Tibial artery (tissue), 4 donors: ENCODE results near the gene ALOX15B.
"Not testable (repeated sequence)": the region's sequence is repeated elsewhere in the genome, so short reads cannot be mapped to it uniquely, and the experiment has no call there.

ENCODE experiments used
- DNase-seq, 2 donors: peaks; one replicate each; pipeline ENCODE4 v3.0.0-alpha.2; 2019
- H3K27ac ChIP-seq, 2 donors: fragments of 200-600 bp; sonication (generic) in 1 of 2; 1 replicate in 1 of 2; 2 replicates in 1 of 2; pipeline ENCODE4 v1.5.1; 2018 to 2019; ENCODE audit warnings: mild to moderate bottlenecking in 1 of 2
- H3K27me3 ChIP-seq, 2 donors: fragments of 200-600 bp; sonication (generic) in 1 of 2; one replicate each; pipeline versions ENCODE4 v1.5.1 to v1.6.0; 2016 to 2019
- H3K36me3 ChIP-seq, 3 donors: fragments of 200-600 bp; sonication (generic) in 2 of 3; one replicate each; pipeline ENCODE4 v1.5.1; 2016 to 2019; ENCODE audit warnings: mild to moderate bottlenecking in 2 of 3
- H3K4me1 ChIP-seq, 4 donors: fragments of 200-600 bp; sonication (generic) in 2 of 4; 1 replicate in 3 of 4; 2 replicates in 1 of 4; pipeline ENCODE4 v1.5.1; 2016 to 2019
- H3K4me3 ChIP-seq, 2 donors: fragments of 200-600 bp; sonication (generic) in 1 of 2; 1 replicate in 1 of 2; 2 replicates in 1 of 2; pipeline ENCODE4 v1.5.1; 2018 to 2019; ENCODE audit warnings: mild to moderate bottlenecking in 2 of 2
- H3K9me3 ChIP-seq, 3 donors: fragments of 200-600 bp; sonication (generic) in 1 of 3; one replicate each; pipeline ENCODE4 v1.5.1; 2016 to 2019
- intact Hi-C: fragments of 100-400 bp; cut with DNase I; formaldehyde crosslinking; loops from one replicate; pipeline ENCODE4 v1.15.0; 2023; ENCODE audit warnings: low total_unique reads
- TF ChIP-seq, protein P1 (sequence below), 2 experiments: fragments of 200-600 bp in 1 of 2; fragments of 450-650 bp in 1 of 2; IDR thresholded peaks; one replicate each; pipeline ENCODE4 v1.5.1; 2017 to 2019; ENCODE audit warnings: antibody characterized with exemption in 2 of 2, mild to moderate bottlenecking in 1 of 2, moderate library complexity in 1 of 2

Gene ALOX15B

DNA sequence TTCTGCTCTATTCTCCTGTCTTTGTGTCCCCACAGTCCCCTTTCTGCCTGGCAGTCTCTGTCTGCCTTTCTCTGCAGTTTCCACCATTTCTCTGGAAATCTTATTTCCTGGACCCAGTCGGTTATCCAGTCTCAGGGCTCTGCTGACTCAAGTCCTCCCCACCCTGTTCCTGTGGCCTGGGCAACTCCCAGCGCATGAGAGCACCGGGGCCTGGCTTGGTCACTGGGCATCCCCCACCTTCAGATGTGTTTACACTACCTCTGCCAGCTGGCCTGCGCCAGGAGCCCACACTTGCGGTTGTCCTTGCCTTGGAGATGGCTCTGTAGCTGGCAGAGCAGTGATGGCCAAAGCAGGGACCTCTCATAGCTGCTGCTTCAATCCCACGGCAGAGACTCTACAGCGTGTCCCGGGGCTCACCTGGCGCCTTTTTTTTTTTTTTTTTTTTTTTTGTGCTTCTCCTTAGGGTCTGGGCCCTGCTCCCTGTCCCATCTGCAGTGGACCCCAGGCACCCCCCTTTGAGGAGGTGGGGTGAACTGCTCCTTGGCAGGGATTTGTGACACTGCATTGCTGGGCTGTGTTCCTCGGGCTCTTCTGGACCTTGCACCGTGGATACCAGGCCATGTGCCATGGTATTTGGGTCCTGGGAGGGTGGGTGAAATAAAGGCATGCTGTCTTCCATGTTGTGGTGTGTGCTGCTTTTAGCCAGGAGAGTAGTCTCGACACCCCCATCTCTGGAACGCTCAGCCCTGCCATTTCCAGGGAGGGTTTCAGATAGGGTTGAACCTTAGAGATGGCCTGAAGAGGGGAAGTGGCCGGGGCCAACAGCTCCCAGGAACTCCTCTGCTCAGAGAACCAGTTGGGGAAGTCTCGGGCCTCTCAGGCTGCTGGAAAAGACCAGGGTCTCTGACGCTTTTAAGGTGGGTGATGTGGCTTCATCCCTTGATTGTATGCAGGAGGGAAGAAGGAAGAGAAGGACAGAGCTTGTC is 18.9 kb upstream of the ALOX15B start:
- intact Hi-C loops = no loop called here

DNA sequence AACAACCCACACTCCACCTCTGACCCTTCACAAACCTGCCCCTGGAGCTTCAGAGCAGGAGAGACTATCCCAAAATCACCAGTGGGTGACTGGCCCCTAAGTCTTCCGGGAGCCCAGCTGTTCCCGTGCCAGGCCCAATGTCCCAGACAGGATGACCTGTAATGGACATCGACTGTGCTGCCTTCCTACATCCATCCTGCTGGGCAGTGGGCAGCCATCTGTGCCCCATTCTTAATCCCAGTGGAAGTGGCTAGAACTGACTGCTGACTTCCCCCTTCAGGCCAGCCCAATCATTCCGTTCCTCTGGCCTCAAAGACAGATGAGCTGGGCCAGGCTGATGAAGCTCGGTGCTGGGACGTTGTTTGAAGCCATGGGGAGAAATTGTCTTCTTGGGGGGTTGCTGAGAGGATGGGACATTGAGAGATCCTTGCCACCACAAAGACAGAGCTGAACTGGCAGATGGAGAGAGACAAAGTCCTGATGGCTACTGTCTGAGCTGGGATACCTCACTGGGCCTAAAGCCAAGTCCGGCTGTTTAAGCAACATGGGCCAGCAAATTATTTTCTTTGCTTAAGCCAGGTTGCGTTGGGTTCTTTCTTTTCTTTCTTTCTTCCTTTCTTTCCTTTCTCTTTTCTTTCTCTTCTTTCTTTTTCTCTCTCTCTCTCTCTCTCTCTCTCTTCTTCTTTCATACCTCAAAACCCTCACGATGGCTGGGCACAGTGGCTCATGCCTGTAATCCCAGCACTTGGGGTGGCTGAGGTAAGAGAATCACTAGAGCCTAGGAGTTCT is 17.9 kb upstream of the ALOX15B start:
- H3K27ac ChIP-seq = no peak overlapping the region
- no peak for DNase-seq
- intact Hi-C loops = no loop called here
- no peaks in the 10 kb centered on the region for H3K36me3 ChIP-seq
- H3K4me1 ChIP-seq = peaks cover 0 to 15% (median 9%) of the 10 kb centered on the region in 4 donors
- TF ChIP-seq, protein P1, sequence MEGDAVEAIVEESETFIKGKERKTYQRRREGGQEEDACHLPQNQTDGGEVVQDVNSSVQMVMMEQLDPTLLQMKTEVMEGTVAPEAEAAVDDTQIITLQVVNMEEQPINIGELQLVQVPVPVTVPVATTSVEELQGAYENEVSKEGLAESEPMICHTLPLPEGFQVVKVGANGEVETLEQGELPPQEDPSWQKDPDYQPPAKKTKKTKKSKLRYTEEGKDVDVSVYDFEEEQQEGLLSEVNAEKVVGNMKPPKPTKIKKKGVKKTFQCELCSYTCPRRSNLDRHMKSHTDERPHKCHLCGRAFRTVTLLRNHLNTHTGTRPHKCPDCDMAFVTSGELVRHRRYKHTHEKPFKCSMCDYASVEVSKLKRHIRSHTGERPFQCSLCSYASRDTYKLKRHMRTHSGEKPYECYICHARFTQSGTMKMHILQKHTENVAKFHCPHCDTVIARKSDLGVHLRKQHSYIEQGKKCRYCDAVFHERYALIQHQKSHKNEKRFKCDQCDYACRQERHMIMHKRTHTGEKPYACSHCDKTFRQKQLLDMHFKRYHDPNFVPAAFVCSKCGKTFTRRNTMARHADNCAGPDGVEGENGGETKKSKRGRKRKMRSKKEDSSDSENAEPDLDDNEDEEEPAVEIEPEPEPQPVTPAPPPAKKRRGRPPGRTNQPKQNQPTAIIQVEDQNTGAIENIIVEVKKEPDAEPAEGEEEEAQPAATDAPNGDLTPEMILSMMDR (IDR thresholded peaks at IDR 0.05) = no peak
- H3K9me3 ChIP-seq = no peaks in the 10 kb centered on the region
- H3K27me3 ChIP-seq = peaks cover 0 to 28% of the 10 kb centered on the region in 2 donors
- no peak overlapping the region for H3K4me3 ChIP-seq

More for the DNA sequence above, 18.9 kb upstream of the ALOX15B start:
- Histone ChIP-seq H3K4me1 (peaks cover 0 to 19% (median 12%) of the 10 kb centered on the region in 4 donors), H3K27me3 (peaks cover 0 to 28% of the 10 kb centered on the region in 2 donors), H3K36me3 (no peaks in the 10 kb centered on the region), H3K9me3 (no peaks in the 10 kb centered on the region), H3K27ac (no peak overlapping the region), H3K4me3 (no peak overlapping the region)
- TF ChIP-seq, protein P1 (IDR thresholded peaks at IDR 0.05) = no peak
- DNase-seq = peak in 1 of 2 donors; percentile 61

DNA sequence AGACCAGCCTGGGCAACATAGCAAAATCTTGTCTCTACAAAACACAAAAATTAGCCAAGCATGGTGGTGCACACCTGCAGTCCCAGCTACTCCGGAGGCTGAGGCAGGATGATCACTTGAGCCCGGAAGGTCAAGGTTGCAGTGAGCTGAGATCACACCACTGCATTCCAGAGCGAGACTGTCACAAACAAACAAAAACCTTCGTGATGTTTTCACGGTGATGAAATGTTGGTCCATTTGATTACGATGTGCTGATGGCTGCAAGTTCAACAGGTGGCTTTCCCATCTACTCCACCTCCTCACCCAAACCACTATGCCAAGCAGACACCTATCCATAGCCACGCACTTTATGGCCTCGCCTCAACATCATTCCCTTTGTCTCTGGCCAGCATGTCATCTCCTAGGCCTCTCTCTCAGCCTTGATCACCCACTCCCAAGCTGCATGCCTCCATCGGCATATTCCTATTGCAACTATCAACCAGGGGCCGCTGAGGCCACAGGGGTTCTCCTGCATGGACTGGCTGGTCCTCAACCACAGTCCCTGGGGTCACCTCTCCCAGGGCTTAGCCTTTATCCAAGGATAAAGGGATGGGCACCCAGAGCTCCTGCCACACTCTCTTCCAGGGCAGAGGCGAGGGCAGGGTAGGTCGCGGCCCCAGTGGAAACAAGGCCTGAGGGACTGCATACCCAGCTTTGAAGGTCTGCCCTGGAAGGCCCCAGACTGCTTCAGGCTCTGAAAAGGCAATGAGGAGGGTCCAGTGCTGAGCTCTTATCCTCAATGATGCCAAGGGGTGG is 17.1 kb upstream of the ALOX15B start:
- intact Hi-C loops = no loop called here
- TF ChIP-seq, protein P1 (IDR thresholded peaks at IDR 0.05) = no peak
- Histone ChIP-seq H3K4me1 (peaks cover 0 to 7% (median 1%) of the 10 kb centered on the region in 4 donors), H3K36me3 (no peaks in the 10 kb centered on the region), H3K27ac (no peak overlapping the region), H3K27me3 (peaks cover 0 to 21% of the 10 kb centered on the region in 2 donors), H3K9me3 (no peaks in the 10 kb centered on the region), H3K4me3 (no peak overlapping the region)
- DNase-seq = no peak

DNA sequence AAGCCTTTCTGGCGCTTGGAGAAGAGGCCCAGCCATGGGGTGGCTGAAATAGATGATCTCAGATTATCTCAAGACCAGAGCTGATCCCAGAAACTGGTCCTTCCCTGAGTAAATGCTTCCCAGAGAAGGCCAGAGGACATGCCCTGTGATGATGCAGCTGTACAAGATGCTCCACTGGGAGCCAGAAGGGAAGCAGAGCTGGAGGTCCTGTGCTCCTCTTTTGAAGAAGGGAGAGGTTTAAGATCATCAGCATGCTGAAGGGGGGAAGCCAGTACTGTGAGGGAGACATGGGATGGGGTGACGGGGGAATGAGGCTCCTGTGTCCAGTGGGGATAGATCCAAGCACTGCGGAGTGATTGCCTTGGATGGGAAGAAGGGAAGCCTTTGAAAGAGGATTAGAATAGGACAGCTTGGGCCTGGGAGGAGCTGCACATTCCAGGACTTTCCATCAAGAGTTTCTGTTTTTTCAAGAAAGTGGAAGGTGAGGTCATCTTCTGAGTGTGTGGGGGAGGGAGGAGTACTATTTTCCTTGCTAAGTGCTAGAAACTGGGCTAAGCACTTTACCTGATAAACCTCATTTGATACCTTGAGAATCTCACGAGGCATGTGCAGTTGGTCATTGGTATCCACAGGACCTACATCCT is 16.4 kb upstream of the ALOX15B start:
- Histone ChIP-seq H3K9me3 (no peaks in the 10 kb centered on the region), H3K27ac (no peak overlapping the region), H3K36me3 (no peaks in the 10 kb centered on the region), H3K27me3 (peaks cover 0 to 18% of the 10 kb centered on the region in 2 donors), H3K4me1 (no peaks in the 10 kb centered on the region), H3K4me3 (no peak overlapping the region)
- intact Hi-C loops = no loop called here
- TF ChIP-seq, protein P1 (IDR thresholded peaks at IDR 0.05) = no peak
- DNase-seq = no peak

DNA sequence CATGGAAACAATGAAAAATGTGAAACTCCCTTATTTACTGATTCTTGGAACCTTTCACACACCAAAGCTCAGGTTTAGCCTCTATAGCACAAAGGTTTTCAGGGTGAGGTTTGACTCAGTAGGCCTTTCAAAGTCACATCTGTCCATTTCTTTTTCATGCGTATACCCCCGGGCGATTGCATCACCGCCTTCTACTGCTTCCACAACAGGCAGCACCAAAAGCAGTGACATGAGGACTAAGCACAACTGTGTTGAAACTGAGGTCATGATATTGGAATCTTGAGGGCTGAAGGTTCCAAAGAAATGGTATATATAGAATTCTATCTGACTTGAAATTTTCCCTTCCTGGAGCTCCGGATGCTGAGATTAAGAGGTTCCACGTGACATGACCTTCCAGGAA is 14.7 kb upstream of the ALOX15B start:
- H3K4me1 ChIP-seq, H3K4me3 ChIP-seq, DNase-seq, H3K27ac ChIP-seq, H3K9me3 ChIP-seq, H3K36me3 ChIP-seq, intact Hi-C loops: not testable (repeated sequence)
- peaks cover 0 to 30% of the 10 kb centered on the region in 2 donors for H3K27me3 ChIP-seq
